Dedifferentiated amniotic fluid mesenchymal stem cell (primary cell): ENCODE measurements around the gene CDK14.

Source experiments
- DNase-seq: peaks from one replicate; pipeline ENCODE4 v3.0.0-alpha.2; 2016; ENCODE audit errors: extremely low spot score

CDK14 gene

DNA sequence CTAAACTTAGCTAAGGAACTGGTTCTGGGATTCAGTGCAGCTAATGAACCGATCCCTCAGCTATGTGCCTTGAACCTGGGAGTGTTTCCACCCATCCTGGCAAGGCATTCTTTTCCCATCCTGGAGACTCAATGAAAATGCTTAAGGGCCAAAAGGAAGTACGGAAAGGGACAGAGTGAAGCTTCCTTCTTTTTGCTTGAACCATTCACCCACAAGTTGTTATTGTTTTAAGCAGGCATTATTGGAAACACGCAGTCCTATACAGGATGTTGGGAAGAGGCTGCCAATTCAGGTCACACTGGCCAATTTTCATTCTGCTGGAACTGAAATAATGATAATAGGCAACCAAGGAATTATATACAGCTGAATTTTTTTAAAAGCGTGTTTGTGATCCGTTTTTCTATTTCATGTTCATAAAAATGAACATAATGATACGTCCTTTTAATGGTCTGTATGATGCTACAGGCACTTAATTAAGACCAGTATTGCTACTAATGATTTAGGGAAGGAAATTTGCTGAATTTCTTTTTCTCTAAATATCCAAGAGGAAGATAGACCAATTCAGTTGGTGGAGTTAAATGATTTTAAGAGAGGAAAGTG, 610.3 kb downstream of the CDK14 start:
- no peak for DNase-seq

DNA sequence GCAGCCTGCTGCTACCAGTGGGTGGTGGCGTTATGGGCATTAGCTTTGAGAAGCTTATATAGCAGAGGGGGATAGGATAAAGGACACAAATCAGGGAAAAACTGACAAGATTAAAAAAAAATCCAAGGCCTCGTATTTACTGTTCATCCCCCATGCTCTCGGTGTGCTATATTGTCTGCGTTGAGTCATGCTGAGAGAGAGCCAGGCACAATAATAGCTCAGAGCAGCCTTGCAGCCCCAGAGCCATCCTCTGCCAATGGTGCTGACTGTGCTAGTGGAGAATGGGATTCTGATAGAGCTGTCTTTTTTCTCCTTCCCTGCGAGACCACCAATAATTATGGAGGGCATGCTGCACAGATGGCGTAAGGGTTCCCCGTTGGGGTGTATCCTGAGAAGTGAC, 616.5 kb downstream of the CDK14 start:
- DNase-seq, result no peak

DNA sequence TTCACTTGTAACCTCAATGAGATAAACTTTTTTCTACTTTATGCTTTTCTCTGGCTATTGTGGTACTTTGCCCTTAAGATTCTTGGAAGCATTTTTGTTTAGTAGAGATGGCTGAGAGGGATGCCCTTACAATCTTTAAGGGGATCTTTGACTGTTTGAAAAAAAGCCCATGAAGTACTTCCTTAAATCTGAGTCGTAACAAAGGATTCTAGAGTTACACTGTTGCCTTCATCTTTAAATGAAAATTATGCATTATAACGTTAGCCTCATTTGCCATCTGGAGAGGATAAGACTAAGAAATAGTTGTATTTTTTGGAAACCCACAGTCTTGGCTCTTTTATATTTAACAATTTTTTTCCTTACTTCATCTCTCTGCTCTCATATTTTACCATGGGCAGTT, 630.3 kb downstream of the CDK14 start:
- DNase-seq, result no peak

DNA sequence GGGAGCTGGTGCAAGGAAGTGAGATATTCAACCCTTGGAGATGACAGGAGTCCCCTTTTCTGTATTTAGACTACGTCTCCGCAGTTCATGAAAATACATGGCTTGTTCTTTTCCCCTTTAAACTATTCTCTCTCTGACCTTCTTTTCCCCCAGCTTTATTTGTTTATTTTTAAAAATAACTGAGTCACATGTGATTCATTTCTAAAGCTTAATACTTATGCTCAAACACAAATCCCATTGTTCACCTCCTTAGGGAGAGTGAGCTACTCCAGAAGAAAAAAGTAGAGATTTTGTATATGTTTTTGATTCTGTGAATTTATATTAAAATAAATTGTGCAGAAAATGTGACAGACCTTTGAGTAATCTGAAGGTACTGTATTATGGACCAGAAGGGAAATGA, 632.2 kb downstream of the CDK14 start:
- DNase-seq, result no peak

DNA sequence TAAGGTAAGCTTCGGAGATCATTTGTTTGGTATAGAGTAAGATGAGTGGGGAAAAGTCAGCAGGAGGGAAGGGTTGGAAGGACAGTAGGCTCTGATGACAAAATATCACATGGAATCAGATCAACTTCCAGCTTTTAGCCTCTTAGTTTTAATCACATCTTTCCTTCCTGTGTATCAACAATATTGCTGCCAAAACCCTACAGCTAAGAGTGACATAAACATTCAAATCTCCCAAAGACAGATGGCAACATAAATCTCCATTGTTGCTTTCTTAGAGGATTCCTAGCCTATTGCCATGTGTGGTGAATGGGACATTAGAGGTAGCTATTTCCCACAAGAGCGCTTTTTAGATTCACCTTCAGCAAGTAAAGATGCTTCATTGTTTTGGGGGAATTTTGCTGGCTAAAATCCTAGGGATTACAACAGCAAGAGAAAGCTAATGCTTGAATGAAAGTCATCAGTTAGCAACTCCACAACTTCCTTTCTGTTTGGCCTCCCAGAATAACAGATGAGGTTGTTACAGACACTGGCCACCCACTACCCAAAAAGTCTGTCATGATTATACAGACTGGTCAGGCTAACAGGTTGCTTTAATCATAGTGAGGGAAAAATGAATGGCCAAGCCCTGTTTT, 632.9 kb downstream of the CDK14 start:
- DNase-seq, result no peak

DNA sequence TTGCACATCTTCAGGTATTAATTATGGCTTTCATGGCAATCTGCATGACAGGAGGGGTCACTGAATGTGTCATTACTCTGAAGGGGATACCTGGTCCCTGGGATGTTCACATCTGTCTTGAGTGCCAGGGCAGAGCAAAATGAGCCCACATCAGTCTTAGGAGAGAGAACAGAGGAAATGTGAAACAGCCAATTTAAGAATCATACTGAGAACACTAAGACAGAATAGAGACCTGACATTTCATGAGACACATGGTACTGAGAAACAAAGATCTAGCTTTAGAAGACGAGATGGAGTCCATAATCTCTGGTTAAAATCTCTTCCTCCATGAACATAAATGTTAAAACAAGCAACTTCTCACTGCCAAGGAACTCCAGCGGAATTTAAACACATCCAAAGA, 634.0 kb downstream of the CDK14 start:
- no peak for DNase-seq

DNA sequence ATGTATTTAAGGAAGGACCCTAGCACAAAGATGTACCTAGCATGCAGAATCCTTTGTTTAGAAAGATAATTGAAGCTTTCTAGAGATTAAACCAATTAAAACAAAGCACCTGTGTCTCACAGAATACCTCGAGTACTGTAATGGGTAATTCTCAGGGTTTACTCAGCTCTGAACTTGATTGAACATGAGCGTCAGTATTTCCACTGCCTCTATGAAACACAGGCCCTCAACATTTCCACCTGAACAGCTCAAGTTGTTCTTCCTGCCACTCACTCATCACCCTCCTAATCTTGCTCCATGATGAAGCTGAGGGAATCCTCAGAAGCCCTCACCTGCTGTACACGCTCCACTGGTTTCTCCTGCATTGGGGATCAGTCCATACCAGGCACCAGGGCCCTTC, 634.4 kb downstream of the CDK14 start:
- no peak for DNase-seq

DNA sequence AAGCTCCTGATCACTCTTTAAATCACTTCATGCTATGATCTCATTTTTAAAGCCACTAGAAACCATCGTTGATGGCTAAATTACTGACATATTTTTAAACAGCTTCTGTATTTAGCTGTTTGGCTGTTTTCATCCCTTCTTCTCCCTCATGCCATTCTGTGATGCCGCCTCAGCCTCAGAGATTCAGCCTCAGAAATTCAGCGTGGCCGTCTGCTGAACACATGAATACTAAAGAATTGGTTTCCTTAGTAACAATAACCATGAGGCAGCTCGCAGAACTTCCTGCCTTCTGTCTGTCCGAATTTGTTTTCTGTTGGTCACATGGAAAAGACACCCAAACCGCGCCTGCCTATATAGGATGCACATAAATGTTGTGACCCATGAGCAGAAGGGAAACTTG, 637.1 kb downstream of the CDK14 start:
- no peak for DNase-seq

DNA sequence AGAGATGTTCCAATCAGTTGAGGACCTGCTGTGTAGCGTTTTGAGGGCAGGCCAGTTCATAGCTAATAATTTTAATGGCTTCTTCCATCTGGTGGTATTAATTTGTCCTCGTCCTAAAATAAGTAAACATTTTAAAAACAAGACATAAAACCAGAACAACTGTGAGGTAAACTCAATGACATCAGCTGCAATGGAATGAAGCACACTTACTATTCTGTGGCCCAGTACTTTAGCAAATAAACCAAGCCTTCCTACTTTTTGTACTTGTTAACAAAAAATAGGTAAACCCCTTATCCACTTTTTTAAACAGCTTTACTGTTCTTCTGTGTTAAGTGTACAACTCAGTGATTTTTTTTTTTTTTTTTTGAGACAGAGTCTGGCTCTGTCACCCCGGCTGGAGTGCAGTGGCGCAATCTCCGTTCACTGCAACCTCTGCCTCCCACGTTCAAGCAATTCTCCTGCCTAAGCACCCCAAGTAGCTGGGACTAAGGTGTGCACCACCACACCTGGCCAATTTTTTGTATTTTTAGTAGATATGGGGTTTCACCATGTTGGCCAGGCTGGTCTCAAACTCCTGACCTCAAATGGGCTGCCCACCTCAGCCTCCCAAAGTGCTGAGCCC, 639.2 kb downstream of the CDK14 start:
- no peak for DNase-seq

DNA sequence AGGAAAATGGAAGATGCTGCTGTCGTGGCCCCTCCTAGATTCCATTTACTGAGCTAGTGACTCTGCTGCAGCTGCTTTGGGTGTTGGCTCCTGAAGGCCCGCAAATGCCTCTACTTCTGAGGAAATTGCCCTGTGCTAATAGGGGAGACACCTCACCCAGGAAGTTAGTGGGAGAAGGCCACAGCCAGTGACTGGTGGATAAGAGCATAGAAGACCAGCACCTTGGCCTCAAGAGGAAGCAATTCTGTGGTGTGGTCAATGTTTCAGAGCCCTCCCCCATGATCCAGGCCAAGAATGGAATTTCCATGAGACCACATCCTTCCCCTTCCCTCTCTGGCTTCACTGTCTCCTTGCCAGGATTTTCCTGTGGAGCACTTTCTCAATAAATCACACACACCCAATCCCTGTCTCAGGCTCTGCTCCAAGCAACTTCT, 643.1 kb downstream of the CDK14 start:
- DNase-seq, result no peak

DNA sequence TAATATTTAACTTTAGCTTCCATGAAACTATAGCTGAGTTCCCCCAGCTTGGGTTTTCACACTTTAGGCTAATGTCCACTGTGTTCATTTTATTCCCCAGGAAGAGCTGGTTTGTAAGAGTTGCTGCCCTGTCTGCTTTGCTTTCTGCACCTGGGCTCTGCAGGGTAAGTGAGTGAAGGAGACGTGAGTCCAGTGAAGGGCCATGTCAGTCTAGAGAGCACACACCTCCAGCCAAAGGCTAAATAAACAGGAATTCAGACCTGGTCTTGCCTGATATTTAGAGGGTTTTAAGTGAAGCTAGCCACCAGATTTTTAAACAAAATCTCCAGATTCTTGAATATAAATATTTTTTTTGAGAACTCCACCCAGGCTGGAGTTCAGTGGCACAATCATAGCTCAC, 643.7 kb downstream of the CDK14 start:
- no peak for DNase-seq

DNA sequence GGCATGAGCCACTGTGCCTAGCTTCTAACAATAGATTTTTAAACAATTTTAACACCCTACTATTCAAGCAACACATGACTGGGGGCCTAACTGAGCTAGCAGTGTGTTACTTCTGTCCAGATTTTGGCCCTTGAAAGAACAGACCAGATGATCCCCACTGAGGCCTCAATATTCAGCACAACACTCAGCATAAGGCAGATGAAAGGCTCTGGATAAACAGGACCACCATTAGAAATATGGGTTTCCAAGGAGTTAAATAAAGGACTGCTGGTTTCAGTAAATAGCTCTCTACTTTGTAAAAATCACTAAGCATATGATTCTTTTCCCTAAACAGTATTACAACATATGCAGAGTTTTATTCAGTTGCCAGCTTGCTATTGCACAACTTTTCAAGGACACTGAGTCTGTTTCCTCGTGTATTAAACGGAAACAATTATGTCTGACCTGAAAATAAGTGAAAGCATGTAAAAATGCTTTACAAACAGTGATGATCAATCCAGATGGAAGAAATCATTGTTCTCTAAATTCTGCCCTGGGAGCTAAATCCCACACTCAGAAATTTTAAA, 644.3 kb downstream of the CDK14 start:
- peak; percentile 66 for DNase-seq

DNA sequence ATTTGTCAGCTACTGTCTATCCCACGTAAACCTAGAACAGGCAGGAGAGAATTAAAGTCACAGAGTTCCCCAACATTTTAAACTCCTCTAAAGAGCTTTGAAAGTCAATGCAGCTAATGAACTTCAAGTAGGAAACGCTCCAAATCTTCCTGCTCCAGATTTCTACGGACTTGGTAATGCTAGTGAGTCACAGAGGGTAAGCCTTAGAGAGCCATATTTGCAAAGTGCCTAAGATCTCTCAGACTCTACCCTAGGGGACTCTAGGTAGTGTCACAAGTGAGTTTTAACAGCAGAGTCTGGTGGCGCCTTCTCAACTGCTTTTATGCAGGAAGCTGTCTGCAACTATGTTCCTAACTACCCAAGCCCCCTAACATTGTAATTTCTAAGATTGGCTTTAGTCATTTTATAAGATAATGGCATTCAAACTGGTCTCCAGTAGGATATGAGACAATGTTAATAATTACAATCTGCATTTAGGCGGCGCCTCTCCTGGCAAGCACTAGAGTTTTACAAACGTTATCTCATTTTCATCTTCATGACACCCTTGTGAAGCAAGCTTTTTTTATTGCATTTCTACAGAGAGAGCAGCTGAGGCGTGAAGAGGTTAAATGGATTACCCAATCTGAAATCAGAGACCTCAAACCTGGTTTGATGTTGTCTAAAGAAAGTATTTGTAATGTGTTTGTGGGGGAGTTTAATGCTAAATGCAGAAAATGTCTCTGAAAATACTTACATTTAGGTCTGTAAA, 646.1 kb downstream of the CDK14 start:
- no peak for DNase-seq

DNA sequence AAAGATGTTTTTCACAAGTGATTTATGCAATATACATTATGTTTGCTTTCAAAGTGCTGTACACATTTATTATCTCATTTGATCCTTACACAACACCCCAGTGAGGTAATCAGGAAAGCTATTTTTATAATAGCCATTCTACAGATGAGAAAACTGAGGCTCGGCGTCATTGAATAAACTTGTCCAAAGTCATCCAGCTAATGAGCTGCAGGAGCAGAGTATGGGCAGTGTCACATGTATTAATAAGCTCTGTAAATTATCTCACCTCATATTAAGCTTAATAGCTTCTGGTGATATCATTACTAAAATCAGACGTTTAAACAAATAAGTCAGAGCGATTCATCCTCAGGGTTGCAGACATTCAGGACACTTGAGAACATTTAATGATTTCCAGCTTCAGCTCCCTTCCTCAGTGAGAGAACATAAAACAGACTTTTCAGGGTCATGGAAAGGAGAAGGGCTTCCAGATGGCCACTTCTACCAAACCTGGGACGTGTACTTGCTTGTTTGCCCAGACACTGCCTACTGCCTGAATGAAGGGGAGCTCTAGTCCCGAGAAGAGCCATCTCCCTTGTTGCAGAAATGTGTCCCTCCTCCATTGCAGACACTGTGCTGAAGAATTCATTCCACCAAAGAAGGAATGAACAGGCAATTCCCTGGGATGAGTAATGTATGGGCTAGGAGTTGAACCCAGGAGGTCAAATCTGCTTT, 647.6 kb downstream of the CDK14 start:
- no peak for DNase-seq

DNA sequence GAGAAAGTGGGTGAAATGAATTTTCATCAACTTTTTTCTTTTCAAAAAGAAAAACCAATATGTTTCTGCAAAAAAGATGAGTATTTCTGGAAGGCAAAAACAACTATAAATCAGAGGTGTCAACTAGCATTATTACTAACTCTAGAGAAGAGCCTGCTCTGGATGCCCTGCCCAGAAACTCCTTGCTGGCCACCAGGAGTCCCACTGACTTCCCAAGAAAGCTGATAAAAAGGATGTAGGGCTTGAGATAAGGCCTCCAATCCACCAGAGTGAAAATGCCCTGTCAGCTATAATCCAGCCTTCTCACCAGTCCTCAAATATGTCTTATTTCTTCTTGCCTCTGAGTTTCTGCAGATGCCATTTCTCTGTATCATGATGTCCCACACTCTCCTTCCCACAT, 651.4 kb downstream of the CDK14 start:
- DNase-seq, result no peak

DNA sequence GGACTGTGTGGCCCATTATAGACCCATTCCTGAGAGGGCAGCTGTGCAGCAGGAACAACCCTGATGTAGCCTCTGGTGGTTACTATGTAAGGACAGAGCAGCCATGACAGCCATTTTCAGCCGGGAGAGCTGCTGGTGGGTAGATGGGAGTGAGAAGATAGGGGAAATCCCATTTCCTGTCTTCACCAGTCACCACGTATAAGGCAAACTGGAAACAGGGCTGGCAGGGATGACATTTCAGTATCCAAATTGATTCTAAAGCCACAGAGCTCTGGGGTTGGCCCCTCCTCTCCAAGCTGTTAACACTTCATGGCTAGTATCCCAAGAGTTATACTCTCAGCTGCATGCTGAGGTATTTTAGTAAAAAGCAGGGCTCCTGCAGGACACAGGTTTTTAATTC, 652.9 kb downstream of the CDK14 start:
- DNase-seq, result no peak

DNA sequence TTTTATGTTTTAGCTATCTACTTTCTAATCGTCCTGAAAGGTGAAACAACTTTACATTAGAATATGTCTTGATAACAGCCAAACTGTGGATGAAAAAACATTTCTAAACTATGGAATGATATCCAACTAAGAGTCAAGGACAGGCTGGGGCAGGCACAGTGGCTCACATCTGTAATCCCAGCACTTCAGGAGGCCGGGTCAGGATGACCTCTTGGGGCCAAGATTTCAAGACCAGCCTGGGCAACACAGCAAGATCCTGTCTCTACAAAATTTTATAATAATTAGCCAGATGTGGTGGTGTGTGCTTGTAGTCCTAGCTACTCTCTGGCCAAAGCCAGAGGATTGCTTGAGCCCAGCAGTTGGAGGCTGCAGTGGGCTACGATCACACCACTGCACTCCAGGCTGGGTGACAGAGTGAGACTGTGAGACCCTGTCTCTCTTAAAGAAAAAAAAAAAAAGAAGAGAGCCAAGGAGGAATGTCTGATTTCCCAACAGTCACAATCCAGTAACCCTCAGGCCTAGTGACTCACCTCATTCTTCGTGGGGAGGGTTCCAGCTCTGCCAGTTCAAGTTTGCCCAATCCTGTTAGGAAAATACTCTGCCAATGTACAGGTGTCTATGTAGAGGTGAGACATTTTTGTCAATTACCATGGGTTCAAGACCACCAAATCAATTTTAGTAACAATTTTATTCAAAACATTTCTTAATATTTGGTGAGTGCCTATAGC, 653.5 kb downstream of the CDK14 start:
- peak; percentile 58 for DNase-seq

DNA sequence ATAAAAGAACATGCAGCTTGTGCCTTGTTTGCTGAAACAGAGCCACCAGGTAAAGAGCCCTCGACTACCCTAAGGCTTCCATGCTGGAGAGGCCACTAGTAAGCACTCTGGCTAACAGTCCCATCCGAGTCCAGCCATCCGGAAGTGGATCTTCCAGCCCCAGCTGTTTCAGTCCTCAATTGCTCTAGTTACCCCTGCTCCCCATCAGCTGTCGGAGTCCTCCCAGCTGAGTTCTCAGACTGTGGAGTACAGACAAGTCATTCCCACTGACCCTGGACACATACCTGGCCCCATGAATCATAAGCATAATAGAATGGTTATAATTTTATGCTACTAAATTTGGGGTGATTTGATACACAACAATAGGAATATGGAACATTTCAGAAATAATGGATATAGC, 654.6 kb downstream of the CDK14 start:
- DNase-seq, result no peak

DNA sequence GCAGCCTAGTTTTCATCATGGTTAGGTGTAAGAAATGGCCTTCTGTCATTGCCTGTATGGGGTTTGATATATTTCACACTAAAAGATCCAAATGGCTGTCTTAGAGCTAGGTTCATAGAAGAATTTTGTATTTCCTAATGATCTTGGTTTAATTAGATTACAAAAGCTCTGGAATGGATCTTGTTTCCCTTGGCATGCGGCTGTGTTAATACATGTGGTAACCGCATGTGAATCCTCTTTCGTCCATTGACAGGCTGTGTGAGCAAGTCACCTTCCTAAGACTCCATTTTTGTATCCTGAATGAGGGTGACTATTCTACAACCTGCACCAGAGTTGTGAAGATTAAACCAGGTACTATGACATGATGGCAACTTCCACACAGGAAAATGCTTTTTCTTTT, 655.8 kb downstream of the CDK14 start:
- no peak for DNase-seq
